ENCODE measurements around the gene ASCC3.

Gene ASCC3

GRCh38 chr6:100730001-100730980 lies 150.8 kb downstream of the ASCC3 start:
- no peak for DNase-seq (ENCODE audit: low spot score)

GRCh38 chr6:100726666-100727065 lies 154.5 kb downstream of the ASCC3 start:
- DNase-seq (ENCODE audit: low spot score) = no peak

GRCh38 chr6:100724696-100725095 lies 156.4 kb downstream of the ASCC3 start:
- DNase-seq (ENCODE audit: low spot score) = no peak

GRCh38 chr6:100724222-100724621 lies 156.9 kb downstream of the ASCC3 start:
- no peak for DNase-seq (ENCODE audit: low spot score)

GRCh38 chr6:100721256-100721655 lies 159.9 kb downstream of the ASCC3 start:
- no peak for DNase-seq (ENCODE audit: low spot score)

GRCh38 chr6:100719883-100720682 lies 161.0 kb downstream of the ASCC3 start:
- no peak for DNase-seq (ENCODE audit: low spot score)

GRCh38 chr6:100712997-100713396 lies 168.1 kb downstream of the ASCC3 start:
- no peak for DNase-seq (ENCODE audit: low spot score)

- DNase-seq (ENCODE audit: low spot score) = no peak
These were observed 174.6 kb downstream of the ASCC3 start for GRCh38 chr6:100706491-100706890.

- DNase-seq (ENCODE audit: low spot score) = no peak
These were observed 176.2 kb downstream of the ASCC3 start for GRCh38 chr6:100704961-100705360.

GRCh38 chr6:100701728-100702127 lies 179.4 kb downstream of the ASCC3 start:
- no peak for DNase-seq (ENCODE audit: low spot score)

- no peak for DNase-seq (ENCODE audit: low spot score)
These were observed 181.1 kb downstream of the ASCC3 start for GRCh38 chr6:100700009-100700408.

GRCh38 chr6:100695445-100695844 lies 185.7 kb downstream of the ASCC3 start:
- no peak for DNase-seq (ENCODE audit: low spot score)

GRCh38 chr6:100693249-100693927 lies 187.7 kb downstream of the ASCC3 start:
- DNase-seq (ENCODE audit: low spot score) = no peak

- DNase-seq (ENCODE audit: low spot score) = no peak
These were observed 189.2 kb downstream of the ASCC3 start for GRCh38 chr6:100691972-100692371.

- no peak for DNase-seq (ENCODE audit: low spot score)
These were observed 194.9 kb downstream of the ASCC3 start for GRCh38 chr6:100686216-100686615.

- DNase-seq (ENCODE audit: low spot score) = no peak
These were observed 195.4 kb downstream of the ASCC3 start for GRCh38 chr6:100685747-100686146.

- no peak for DNase-seq (ENCODE audit: low spot score)
These were observed 201.0 kb downstream of the ASCC3 start for GRCh38 chr6:100680163-100680562.

- DNase-seq (ENCODE audit: low spot score) = no peak
These were observed 203.1 kb downstream of the ASCC3 start for GRCh38 chr6:100678027-100678426.

GRCh38 chr6:100677240-100677639 lies 203.9 kb downstream of the ASCC3 start:
- no peak for DNase-seq (ENCODE audit: low spot score)

GRCh38 chr6:100673641-100674040 lies 207.5 kb downstream of the ASCC3 start:
- DNase-seq (ENCODE audit: low spot score) = no peak

GRCh38 chr6:100671740-100672139 lies 209.4 kb downstream of the ASCC3 start:
- no peak for DNase-seq (ENCODE audit: low spot score)

GRCh38 chr6:100670056-100670455 lies 211.1 kb downstream of the ASCC3 start:
- no peak for DNase-seq (ENCODE audit: low spot score)

GRCh38 chr6:100665041-100665380 lies 216.1 kb downstream of the ASCC3 start:
- no peak for DNase-seq (ENCODE audit: low spot score)
